T follicular helper cell (primary cell): Measurements from ENCODE around the gene EFCAB3.
"Not testable (repeated sequence)": the region's sequence is repeated elsewhere in the genome, so short reads cannot be mapped to it uniquely, and the experiment has no call there.

Experiments used
- DNase-seq: peaks from one replicate; pipeline ENCODE4 v3.0.0-alpha.2; 2020; ENCODE audit warnings: low read depth
- total RNA-seq, 2 experiments: gene quantifications; one replicate each; lab custom pipeline; 2026; lab: John Stamatoyannopoulos, UW

The EFCAB3 gene
- 0 reads per million in 2 experiments for total RNA-seq

- DNase-seq = no peak
Observed at GRCh38 chr17:62380253-62380652, at the start of gene EFCAB3. EFCAB3 (plus strand) TSS chr17:62380553; CDS start chr17:62382980, 2,427 bp downstream.

GRCh38 chr17:62336527-62336926 is 43.8 kb upstream of the EFCAB3 start:
- no peak for DNase-seq

- no peak for DNase-seq
Observed at GRCh38 chr17:62343764-62344270, 36.5 kb upstream of the EFCAB3 start.

- no peak for DNase-seq
Observed at GRCh38 chr17:62351176-62351575, 29.2 kb upstream of the EFCAB3 start.

GRCh38 chr17:62366191-62366590 is 14.2 kb upstream of the EFCAB3 start:
- no peak for DNase-seq

- no peak for DNase-seq
Observed at GRCh38 chr17:62381561-62381960, 1.2 kb downstream of the EFCAB3 start.

GRCh38 chr17:62388856-62389255 is 8.5 kb downstream of the EFCAB3 start:
- no peak for DNase-seq

- DNase-seq = no peak
Observed at GRCh38 chr17:62392908-62393307, 12.6 kb downstream of the EFCAB3 start.

- DNase-seq = no peak
Observed at GRCh38 chr17:62398891-62399290, 18.5 kb downstream of the EFCAB3 start.

- DNase-seq = no peak
Observed at GRCh38 chr17:62405451-62405850, 25.1 kb downstream of the EFCAB3 start.

GRCh38 chr17:62413090-62413489 is 32.7 kb downstream of the EFCAB3 start:
- DNase-seq = not testable (repeated sequence)

GRCh38 chr17:62423647-62424461 is 43.5 kb downstream of the EFCAB3 start, which contains the start of gene METTL2A:
METTL2A (plus strand) TSS chr17:62423897; CDS start chr17:62423903, 6 bp downstream.
- peak; percentile 79 for DNase-seq

GRCh38 chr17:62426214-62426613 is 45.9 kb downstream of the EFCAB3 start:
- not testable (repeated sequence) for DNase-seq

GRCh38 chr17:62435251-62435650 is 54.9 kb downstream of the EFCAB3 start:
- DNase-seq = not testable (repeated sequence)

GRCh38 chr17:62441181-62441580 is 60.8 kb downstream of the EFCAB3 start:
- DNase-seq = not testable (repeated sequence)

- DNase-seq = no peak
Observed at GRCh38 chr17:62444063-62444462, 63.7 kb downstream of the EFCAB3 start.

- DNase-seq = not testable (repeated sequence)
Observed at GRCh38 chr17:62445791-62446190, 65.4 kb downstream of the EFCAB3 start.

GRCh38 chr17:62452195-62452594 is 71.8 kb downstream of the EFCAB3 start:
- not testable (repeated sequence) for DNase-seq

- not testable (repeated sequence) for DNase-seq
Observed at GRCh38 chr17:62453041-62453440, 72.7 kb downstream of the EFCAB3 start.

- not testable (repeated sequence) for DNase-seq
Observed at GRCh38 chr17:62453656-62454055, 73.3 kb downstream of the EFCAB3 start.

GRCh38 chr17:62454111-62454510 is 73.8 kb downstream of the EFCAB3 start:
- not testable (repeated sequence) for DNase-seq

- no peak for DNase-seq
Observed at GRCh38 chr17:62456016-62456415, 75.7 kb downstream of the EFCAB3 start.

GRCh38 chr17:62458483-62458882 is 78.1 kb downstream of the EFCAB3 start:
- not testable (repeated sequence) for DNase-seq
